Placental pericyte (primary cell): ENCODE measurements around the gene FAM156A. TPM values are rescaled to one million over a fixed set of nuclear protein-coding genes. Genes with fewer than 3 reads are reported as not detected.

Source experiments
- total RNA-seq: library from RNA; depleted of rRNA; stranded (reverse); fragments of >200 nt; gene quantifications from 2 replicates; pipeline ENCODE4 v1.2.3, GENCODE V29; 2012

Gene FAM156A
- total RNA-seq: 7.2 and 12.7 TPM in 2 replicates

GRCh38 chrX:52958113-52958959, at the start of gene FAM156A:
FAM156A (minus strand) TSS chrX:52958518; CDS start chrX:52948588, 9,930 bp downstream.

Other genes starting within 250 kb of the FAM156A start
- not detected in 2 replicates for gene SSX2B, start 207.3 kb downstream of the FAM156A start, total RNA-seq
- gene SPANXN5, start 161.1 kb downstream of the FAM156A start, total RNA-seq: not detected in 2 replicates
- not detected in 2 replicates for gene XAGE5, start 147.2 kb downstream of the FAM156A start, total RNA-seq
- gene XAGE3, start 90.4 kb downstream of the FAM156A start, total RNA-seq: not detected in 2 replicates
- gene FAM156B, start 61.2 kb downstream of the FAM156A start, total RNA-seq: 14.9 and 22.8 TPM in 2 replicates
- gene GPR173, start 90.3 kb upstream of the FAM156A start, total RNA-seq: 1.9 and 3.7 TPM in 2 replicates
- 11.6 and 69.8 TPM in 2 replicates for gene TSPYL2, start 123.8 kb upstream of the FAM156A start, total RNA-seq
- gene KANTR, start 135.6 kb upstream of the FAM156A start, total RNA-seq: 5.0 and 12.3 TPM in 2 replicates